ENCODE data around the gene VGF.

Gene VGF

GRCh38 chr7:101173752-101174244 is 8.4 kb upstream of the VGF start:
- in situ Hi-C loops (cut with HindIII; ENCODE audit: low pct_ligation_motif_present, low sequenced_read_pairs), result loop anchor here (25.0 kb wide), 1 partner anchor 114 kb away; no protein-coding TSS in a partner anchor
- DNase-seq, result no peak
- TF ChIP-seq CTCF (IDR thresholded peaks at IDR 0.05; ENCODE audit: low read depth, low read length, missing control alignments), result no peak

GRCh38 chr7:101172854-101173751 is 7.7 kb upstream of the VGF start:
- in situ Hi-C loops (cut with HindIII; ENCODE audit: low pct_ligation_motif_present, low sequenced_read_pairs), result loop anchor here (25.0 kb wide), 1 partner anchor 114 kb away; no protein-coding TSS in a partner anchor
- Histone ChIP-seq H3K27me3 (replicated peaks) (peaks cover 70% of the 10 kb centered on the region), H3K27ac (no peak overlapping the region), H3K4me3 (ENCODE audit: low read depth, low read length) (no peak overlapping the region), H3K36me3 (replicated peaks) (no peaks in the 10 kb centered on the region)
- no peak for TF ChIP-seq CTCF (IDR thresholded peaks at IDR 0.05; ENCODE audit: low read depth, low read length, missing control alignments)
- peak; percentile 58 for DNase-seq

More at GRCh38 chr7:101173752-101174244, 8.4 kb upstream of the VGF start:
- H3K27ac ChIP-seq, result no peak overlapping the region
- H3K4me3 ChIP-seq (ENCODE audit: low read depth, low read length), result no peak overlapping the region
- no peaks in the 10 kb centered on the region for H3K36me3 ChIP-seq (replicated peaks)
- H3K27me3 ChIP-seq (replicated peaks), result peaks cover 73% of the 10 kb centered on the region

- TF ChIP-seq CTCF (IDR thresholded peaks at IDR 0.05; ENCODE audit: low read depth, low read length, missing control alignments), result no peak
- no peak for DNase-seq
- Histone ChIP-seq H3K4me3 (ENCODE audit: low read depth, low read length) (no peak overlapping the region), H3K36me3 (replicated peaks) (no peaks in the 10 kb centered on the region), H3K27ac (no peak overlapping the region), H3K27me3 (replicated peaks) (peaks cover 66% of the 10 kb centered on the region)
- in situ Hi-C loops (cut with HindIII; ENCODE audit: low pct_ligation_motif_present, low sequenced_read_pairs), result loop anchor here (25.0 kb wide), 1 partner anchor 115 kb away; no protein-coding TSS in a partner anchor
These were observed 6.9 kb upstream of the VGF start for GRCh38 chr7:101172005-101172853.

- DNase-seq, result no peak
- Histone ChIP-seq H3K4me3 (ENCODE audit: low read depth, low read length) (no peak overlapping the region), H3K27me3 (replicated peaks) (peaks cover 65% of the 10 kb centered on the region), H3K27ac (no peak overlapping the region), H3K36me3 (replicated peaks) (no peaks in the 10 kb centered on the region)
- in situ Hi-C loops (cut with HindIII; ENCODE audit: low pct_ligation_motif_present, low sequenced_read_pairs), result loop anchor here (25.0 kb wide), 1 partner anchor 116 kb away; no protein-coding TSS in a partner anchor
- TF ChIP-seq CTCF (IDR thresholded peaks at IDR 0.05; ENCODE audit: low read depth, low read length, missing control alignments), result peak; percentile 43
These were observed 6.1 kb upstream of the VGF start for GRCh38 chr7:101171442-101171837.

GRCh38 chr7:101170617-101171441 is 5.5 kb upstream of the VGF start:
- no peak for DNase-seq
- in situ Hi-C loops (cut with HindIII; ENCODE audit: low pct_ligation_motif_present, low sequenced_read_pairs), result loop anchor here (25.0 kb wide), 1 partner anchor 116 kb away; no protein-coding TSS in a partner anchor

More at GRCh38 chr7:101170617-101171441, 5.5 kb upstream of the VGF start:
- Histone ChIP-seq H3K27me3 (replicated peaks) (peaks cover 64% of the 10 kb centered on the region), H3K36me3 (replicated peaks) (no peaks in the 10 kb centered on the region), H3K4me3 (ENCODE audit: low read depth, low read length) (no peak overlapping the region), H3K27ac (no peak overlapping the region)
- no peak for TF ChIP-seq CTCF (IDR thresholded peaks at IDR 0.05; ENCODE audit: low read depth, low read length, missing control alignments)
